HEK293T (cell line): ENCODE measurements around the gene UQCRC1.

Source experiments
- BHLHE40 ChIP-seq: fragments of 450-650 bp; IDR thresholded peaks from 2 replicates; pipeline ENCODE4 v1.6.1; 2016; ENCODE audit warnings: mild to moderate bottlenecking, moderate library complexity, borderline replicate concordance
- CTBP1 ChIP-seq: fragments of 450-650 bp; IDR thresholded peaks from 2 replicates; pipeline ENCODE4 v1.6.1; 2016; ENCODE audit warnings: borderline replicate concordance
- ELF4 ChIP-seq: fragments of 450-650 bp; IDR thresholded peaks from 2 replicates; pipeline ENCODE4 v1.6.1; 2017; ENCODE audit warnings: antibody characterized with exemption
- FOXA1 ChIP-seq: fragments of 450-650 bp; IDR thresholded peaks from 2 replicates; pipeline ENCODE4 v1.6.1; 2016; ENCODE audit warnings: mild to moderate bottlenecking
- FOXK2 ChIP-seq: fragments of 450-650 bp; IDR thresholded peaks from 2 replicates; pipeline ENCODE4 v1.6.1; 2016; ENCODE audit warnings: mild to moderate bottlenecking
- HDGF ChIP-seq: fragments of 450-650 bp; IDR thresholded peaks from 2 replicates; pipeline ENCODE4 v1.6.1; 2017; ENCODE audit warnings: antibody characterized with exemption, borderline replicate concordance
- L3MBTL2 ChIP-seq: fragments of 450-650 bp; conservative IDR thresholded peaks from 2 replicates; pipeline ENCODE4 v1.6.1; 2016; ENCODE audit warnings: mild to moderate bottlenecking
- LEF1 ChIP-seq: fragments of 450-650 bp; IDR thresholded peaks from 2 replicates; pipeline ENCODE4 v1.6.1; 2017; ENCODE audit warnings: mild to moderate bottlenecking, borderline replicate concordance
- NFRKB ChIP-seq: fragments of 450-650 bp; IDR thresholded peaks from 2 replicates; pipeline ENCODE4 v1.6.1; 2016; ENCODE audit warnings: mild to moderate bottlenecking, moderate library complexity
- SP1 ChIP-seq: fragments of 450-650 bp; IDR thresholded peaks from 2 replicates; pipeline ENCODE4 v1.6.1; 2017
- TARDBP ChIP-seq: fragments of 450-650 bp; IDR thresholded peaks from 2 replicates; pipeline ENCODE4 v1.6.1; 2016
- ZNF384 ChIP-seq: fragments of 450-650 bp; IDR thresholded peaks from 2 replicates; pipeline ENCODE4 v1.6.1; 2016
- TF ChIP-seq, protein P1 (sequence below): fragments of 450-650 bp; IDR thresholded peaks from 2 replicates; pipeline ENCODE4 v1.6.1; 2016

DNA sequence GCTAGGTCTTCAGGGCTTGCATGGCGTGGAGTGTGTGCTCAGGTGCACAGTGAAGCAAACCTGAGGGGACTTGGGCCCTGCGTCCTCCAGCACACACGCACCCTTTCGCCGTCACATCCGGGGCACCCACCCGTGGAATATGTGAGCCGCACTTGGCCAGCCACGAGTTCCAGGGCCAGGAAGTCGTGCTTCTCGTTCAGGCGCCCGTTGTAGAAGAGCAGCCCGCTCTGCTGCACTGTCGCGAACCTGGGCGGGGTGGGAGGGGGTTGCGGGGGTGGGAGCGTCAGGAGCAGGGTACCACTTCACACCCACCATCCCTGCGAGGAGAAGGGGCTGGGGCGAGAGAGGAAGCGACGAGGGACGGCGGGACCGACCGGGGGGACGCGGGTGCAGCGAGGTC is 46.2 kb upstream of the UQCRC1 start:
- TF ChIP-seq SP1, result no peak
- TF ChIP-seq, protein P1, sequence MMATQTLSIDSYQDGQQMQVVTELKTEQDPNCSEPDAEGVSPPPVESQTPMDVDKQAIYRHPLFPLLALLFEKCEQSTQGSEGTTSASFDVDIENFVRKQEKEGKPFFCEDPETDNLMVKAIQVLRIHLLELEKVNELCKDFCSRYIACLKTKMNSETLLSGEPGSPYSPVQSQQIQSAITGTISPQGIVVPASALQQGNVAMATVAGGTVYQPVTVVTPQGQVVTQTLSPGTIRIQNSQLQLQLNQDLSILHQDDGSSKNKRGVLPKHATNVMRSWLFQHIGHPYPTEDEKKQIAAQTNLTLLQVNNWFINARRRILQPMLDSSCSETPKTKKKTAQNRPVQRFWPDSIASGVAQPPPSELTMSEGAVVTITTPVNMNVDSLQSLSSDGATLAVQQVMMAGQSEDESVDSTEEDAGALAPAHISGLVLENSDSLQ, result no peak
- TF ChIP-seq CTBP1, result no peak
- TF ChIP-seq FOXK2, result no peak
- no peak for TF ChIP-seq BHLHE40
- no peak for TF ChIP-seq L3MBTL2
- TF ChIP-seq FOXA1, result no peak
- TF ChIP-seq TARDBP, result no peak
- no peak for TF ChIP-seq ZNF384
- TF ChIP-seq ELF4, result no peak
- no peak for TF ChIP-seq LEF1
- no peak for TF ChIP-seq HDGF
- no peak for TF ChIP-seq NFRKB
